ENCODE data around the gene CLIP1. TPM values are rescaled to one million over a fixed set of nuclear protein-coding genes. Genes with fewer than 3 reads are reported as not detected.

Gene CLIP1
- total RNA-seq, 1 donor from 2014 or later, result 55.8 TPM

DNA sequence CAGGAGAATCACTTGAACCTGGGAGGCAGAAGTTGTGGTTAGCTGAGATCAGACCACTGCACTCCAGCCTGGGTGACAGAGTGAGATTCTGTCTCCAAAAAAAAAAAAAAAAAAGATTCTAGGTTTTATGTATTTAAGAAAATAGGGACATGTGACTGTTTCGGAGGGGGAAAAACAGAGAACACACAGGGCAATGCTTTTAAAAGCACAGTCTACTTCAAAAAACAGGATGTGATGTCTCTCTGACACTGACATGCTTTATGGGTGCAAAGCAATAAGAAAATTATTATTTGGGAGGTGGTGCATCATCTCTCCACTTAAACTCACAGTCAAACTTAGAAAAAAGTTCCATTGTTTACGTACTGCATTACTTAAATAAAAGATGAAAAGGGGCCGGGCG lies 28.7 kb downstream of the CLIP1 start:
- no peaks in the 10 kb centered on the region for H3K36me3 Mint-ChIP-seq (ENCODE audit: low read depth)
- peaks cover 11% of the 10 kb centered on the region for H3K4me1 Mint-ChIP-seq
- TF ChIP-seq, protein P1, sequence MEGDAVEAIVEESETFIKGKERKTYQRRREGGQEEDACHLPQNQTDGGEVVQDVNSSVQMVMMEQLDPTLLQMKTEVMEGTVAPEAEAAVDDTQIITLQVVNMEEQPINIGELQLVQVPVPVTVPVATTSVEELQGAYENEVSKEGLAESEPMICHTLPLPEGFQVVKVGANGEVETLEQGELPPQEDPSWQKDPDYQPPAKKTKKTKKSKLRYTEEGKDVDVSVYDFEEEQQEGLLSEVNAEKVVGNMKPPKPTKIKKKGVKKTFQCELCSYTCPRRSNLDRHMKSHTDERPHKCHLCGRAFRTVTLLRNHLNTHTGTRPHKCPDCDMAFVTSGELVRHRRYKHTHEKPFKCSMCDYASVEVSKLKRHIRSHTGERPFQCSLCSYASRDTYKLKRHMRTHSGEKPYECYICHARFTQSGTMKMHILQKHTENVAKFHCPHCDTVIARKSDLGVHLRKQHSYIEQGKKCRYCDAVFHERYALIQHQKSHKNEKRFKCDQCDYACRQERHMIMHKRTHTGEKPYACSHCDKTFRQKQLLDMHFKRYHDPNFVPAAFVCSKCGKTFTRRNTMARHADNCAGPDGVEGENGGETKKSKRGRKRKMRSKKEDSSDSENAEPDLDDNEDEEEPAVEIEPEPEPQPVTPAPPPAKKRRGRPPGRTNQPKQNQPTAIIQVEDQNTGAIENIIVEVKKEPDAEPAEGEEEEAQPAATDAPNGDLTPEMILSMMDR (conservative IDR thresholded peaks at IDR 0.05), result no peak
- H3K4me3 Mint-ChIP-seq, result no peak overlapping the region
- H3K27me3 Mint-ChIP-seq (ENCODE audit: low read depth), result no peaks in the 10 kb centered on the region
- no peaks in the 10 kb centered on the region for H3K9me3 Mint-ChIP-seq
- DNase-seq (ENCODE audit: low read depth, low spot score), result no peak
- no peak overlapping the region for H3K27ac Mint-ChIP-seq (ENCODE audit: unreplicated experiment)

DNA sequence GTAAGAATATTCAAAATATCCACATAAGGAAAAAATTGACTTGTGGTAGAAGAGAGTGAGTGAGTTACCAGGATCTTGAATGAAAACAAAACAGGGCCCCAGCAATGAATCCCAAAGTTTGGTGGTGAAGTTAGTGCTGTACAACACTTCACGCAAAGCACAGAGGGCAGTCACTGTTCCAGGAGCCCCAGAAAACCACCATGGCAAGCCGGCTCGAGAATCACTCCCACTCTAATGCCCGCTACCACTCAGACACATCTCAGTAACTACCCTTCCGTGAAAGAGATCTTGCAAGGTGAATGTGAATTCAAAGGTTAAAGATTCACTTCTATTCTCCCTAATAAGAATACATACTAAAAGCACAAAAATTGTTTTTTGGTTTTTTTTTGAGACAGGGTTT lies 30.1 kb downstream of the CLIP1 start:
- Mint-ChIP-seq H3K27me3 (ENCODE audit: low read depth) (no peaks in the 10 kb centered on the region), H3K36me3 (ENCODE audit: low read depth) (no peaks in the 10 kb centered on the region), H3K27ac (ENCODE audit: unreplicated experiment) (no peak overlapping the region)

GRCh38 chr12:122389677-122390076 lies 32.8 kb downstream of the CLIP1 start:
- Mint-ChIP-seq H3K4me3 (no peak overlapping the region), H3K27me3 (ENCODE audit: low read depth) (no peaks in the 10 kb centered on the region), H3K4me1 (peaks cover 10% of the 10 kb centered on the region), H3K36me3 (ENCODE audit: low read depth) (peaks cover 2% of the 10 kb centered on the region), H3K9me3 (no peaks in the 10 kb centered on the region), H3K27ac (ENCODE audit: unreplicated experiment) (no peak overlapping the region)
- TF ChIP-seq, protein P1 (conservative IDR thresholded peaks at IDR 0.05), result no peak
- no peak for DNase-seq (ENCODE audit: low read depth, low spot score)

More for the DNA sequence above, 30.1 kb downstream of the CLIP1 start:
- Mint-ChIP-seq H3K4me1 (peaks cover 11% of the 10 kb centered on the region), H3K9me3 (no peaks in the 10 kb centered on the region), H3K4me3 (no peak overlapping the region)
- TF ChIP-seq, protein P1 (conservative IDR thresholded peaks at IDR 0.05), result no peak
- no peak for DNase-seq (ENCODE audit: low read depth, low spot score)

DNA sequence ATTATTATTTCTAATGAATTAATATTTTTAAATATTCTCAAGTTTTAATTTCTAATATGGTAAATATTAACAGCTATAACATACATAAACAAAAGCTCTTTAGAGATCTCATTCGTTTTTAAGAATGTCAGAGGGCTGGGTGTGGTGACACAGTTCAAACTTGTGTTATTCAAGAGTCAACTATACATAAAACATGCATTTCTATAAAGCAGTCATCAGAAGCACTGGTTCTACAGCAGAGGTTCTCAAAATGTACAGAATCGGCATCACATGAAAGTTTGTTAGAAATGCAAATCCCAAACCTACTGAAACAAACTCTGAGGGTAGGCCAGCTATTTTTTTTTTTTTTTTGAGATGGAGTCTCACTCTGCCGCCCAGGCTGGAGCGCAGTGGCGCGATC lies 34.6 kb downstream of the CLIP1 start:
- Mint-ChIP-seq H3K9me3 (no peaks in the 10 kb centered on the region), H3K27me3 (ENCODE audit: low read depth) (no peaks in the 10 kb centered on the region), H3K36me3 (ENCODE audit: low read depth) (peaks cover 2% of the 10 kb centered on the region), H3K27ac (ENCODE audit: unreplicated experiment) (no peak overlapping the region), H3K4me1 (peaks cover 20% of the 10 kb centered on the region), H3K4me3 (no peak overlapping the region)
- TF ChIP-seq, protein P1 (conservative IDR thresholded peaks at IDR 0.05), result no peak
- no peak for DNase-seq (ENCODE audit: low read depth, low spot score)

DNA sequence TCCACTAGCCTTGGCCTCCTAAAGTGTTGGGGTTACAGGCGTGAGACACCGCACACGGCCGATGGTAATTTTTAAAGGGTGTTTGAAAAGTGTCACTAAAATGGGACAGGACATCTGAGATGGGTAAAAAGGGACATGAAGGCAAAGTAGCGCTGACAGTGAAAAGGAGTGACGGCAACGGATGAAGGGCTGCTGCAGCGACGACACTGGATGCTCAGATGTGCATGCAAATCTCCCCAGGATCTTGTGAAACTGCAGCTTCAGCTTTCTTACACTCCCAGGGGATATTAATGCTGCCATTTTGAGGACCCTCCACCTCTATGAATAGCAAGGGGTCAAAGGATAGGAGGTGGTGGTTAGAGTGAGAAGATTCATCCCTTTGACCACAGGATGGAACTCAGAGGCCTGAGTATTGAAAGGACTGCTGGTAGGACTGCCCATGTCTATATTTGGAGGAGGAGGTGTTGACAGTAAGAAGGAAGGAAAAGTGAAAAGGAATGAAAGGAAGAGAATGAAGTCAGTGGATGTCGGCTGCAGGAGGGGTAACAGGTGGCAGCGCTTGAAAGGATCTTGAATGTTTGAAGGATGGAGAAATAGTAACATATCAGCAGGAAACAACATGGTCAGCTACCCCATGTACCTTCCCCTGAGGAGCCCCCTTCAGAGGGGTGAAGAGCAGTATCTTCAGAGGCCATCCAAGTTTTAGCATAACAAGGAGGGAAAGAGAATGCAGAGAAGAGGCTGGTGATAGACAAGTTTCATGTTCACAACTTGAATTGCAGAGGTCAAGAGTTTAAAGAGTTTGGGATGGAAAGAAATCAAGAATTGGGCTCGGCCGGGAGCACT lies 37.1 kb downstream of the CLIP1 start:
- TF ChIP-seq, protein P1 (conservative IDR thresholded peaks at IDR 0.05), result no peak
- H3K9me3 Mint-ChIP-seq, result no peaks in the 10 kb centered on the region
- H3K27me3 Mint-ChIP-seq (ENCODE audit: low read depth), result no peaks in the 10 kb centered on the region
- peaks cover 20% of the 10 kb centered on the region for H3K4me1 Mint-ChIP-seq
- H3K36me3 Mint-ChIP-seq (ENCODE audit: low read depth), result peaks cover 2% of the 10 kb centered on the region
- peak overlapping the region; percentile 47 for H3K27ac Mint-ChIP-seq (ENCODE audit: unreplicated experiment)
- H3K4me3 Mint-ChIP-seq, result no peak overlapping the region
- no peak for DNase-seq (ENCODE audit: low read depth, low spot score)

All from neural crest cell (in vitro differentiated cells).